GM12878 (cell line): Measurements from ENCODE around the gene ODAPH. TPM values are rescaled to one million over a fixed set of nuclear protein-coding genes. Genes with fewer than 3 reads are reported as not detected.

Experiments
- EP300 ChIP-seq, 2 experiments: fragments of 150-350 bp in 1 of 2; IDR thresholded peaks; 2 replicates each; pipeline ENCODE4 v1.6.1; 2011 to 2012; ENCODE audit warnings: low read depth in 2 of 2, low read length in 2 of 2, borderline replicate concordance in 1 of 2, improper control_type of control experiment in 1 of 2, inconsistent platforms in 1 of 2; ENCODE audit not compliant: control insufficient read depth in 1 of 2
- MTA3 ChIP-seq: IDR thresholded peaks from 2 replicates; pipeline ENCODE4 v1.6.1; 2012; ENCODE audit warnings: low read length, inconsistent platforms, borderline replicate concordance
- NKRF ChIP-seq: fragments of 450-650 bp; conservative IDR thresholded peaks from 2 replicates; pipeline ENCODE4 v1.6.1; 2017; ENCODE audit warnings: mild to moderate bottlenecking, moderate library complexity
- PAX8 ChIP-seq: fragments of 450-650 bp; IDR thresholded peaks from 2 replicates; pipeline ENCODE4 v1.6.1; 2017; ENCODE audit warnings: mild to moderate bottlenecking, moderate library complexity
- SMC3 ChIP-seq: IDR thresholded peaks from 2 replicates; pipeline ENCODE4 v1.6.1; 2011; ENCODE audit warnings: low read length, improper control_type of control experiment, borderline replicate concordance
- polyA plus RNA-seq, 11 experiments: library from polyadenylated mRNA; depleted of rRNA in 4 of 11; unstranded in 6 of 11; stranded (reverse) in 5 of 11; fragments of >200 nt; fragmentation: Nextera tagmentation in 4 of 11; fragmentation: Illumina TruSeq in 1 of 11; extraction: Ambion mirVana in 4 of 11; extraction: Trizol in 1 of 11; gene quantifications; 1 replicate in 1 of 11; 2 replicates in 10 of 11; pipeline versions ENCODE4 v1.2.1 to v1.2.3, GENCODE V29; 2011 to 2016; ENCODE audit warnings: inconsistent platforms in 2 of 11, missing spikeins in 2 of 11, low read depth in 1 of 11
- total RNA-seq, 4 experiments: library from RNA; depleted of rRNA in 3 of 4; stranded (reverse); fragments of >200 nt in 3 of 4; fragmentation: Illumina TruSeq in 1 of 4; extraction: Trizol in 1 of 4; gene quantifications; 2 replicates each; pipeline versions ENCODE4 v1.2.1 to v1.2.3, GENCODE V29; 2013 to 2021

The ODAPH gene
- total and polyA plus RNA-seq, 10 of the 15 experiments (the other 5 are each of a cell fraction or from before 2014, with no cell fraction given) = 0.06 to 0.13 (median 0.12) TPM; not detected in 6

GRCh38 chr4:75612306-75612705 lies 56.4 kb downstream of the ODAPH start (continued):
- TF ChIP-seq NKRF (no peak), PAX8 (no peak), MTA3 (no peak), SMC3 (no peak), EP300 (IDR thresholded peaks at IDR 0.05; ENCODE audit: borderline replicate concordance in 1 of 2, control insufficient read depth in 1 of 2, low read depth in 2 of 2, low read length in 2 of 2) (no peak)

Other genes with a start within 250 kb of the ODAPH start
- gene RCHY1, start 41.7 kb upstream of the ODAPH start, total RNA-seq (2014; rRNA removed) = 12.0 and 17.7 TPM in 2 replicates
- gene RCHY1, start 41.7 kb upstream of the ODAPH start, total RNA-seq (2014; rRNA removed; fragmentation: Illumina TruSeq; extraction: Trizol) = 12.9 and 16.0 TPM in 2 replicates
- gene RCHY1, start 41.7 kb upstream of the ODAPH start, total RNA-seq (2021) = 24.3 and 27.7 TPM in 2 replicates
- 50.6 and 68.0 TPM in 2 replicates for gene RCHY1, start 41.7 kb upstream of the ODAPH start, polyA plus RNA-seq (2011; rRNA removed)
- 26.9 and 34.3 TPM in 2 replicates for gene RCHY1, start 41.7 kb upstream of the ODAPH start, polyA plus RNA-seq (2014; fragmentation: Illumina TruSeq; extraction: Trizol)
- 10 to 100 TPM; 19.9 to 25.0 TPM for gene RCHY1, start 41.7 kb upstream of the ODAPH start, polyA plus RNA-seq (2014; fragmentation: Nextera tagmentation; extraction: Ambion mirVana)
- 17.6 and 23.9 TPM in 2 replicates for gene RCHY1, start 41.7 kb upstream of the ODAPH start, polyA plus RNA-seq (2014; rRNA removed)
- 10 to 100 TPM; 35.6 to 39.5 TPM for gene RCHY1, start 41.7 kb upstream of the ODAPH start, polyA plus RNA-seq (2016; fragmentation: Nextera tagmentation; extraction: Ambion mirVana)
- 12.0 and 12.9 TPM in 2 replicates for gene THAP6, start 41.6 kb upstream of the ODAPH start, total RNA-seq (2014; rRNA removed)
- gene THAP6, start 41.6 kb upstream of the ODAPH start, total RNA-seq (2014; rRNA removed; fragmentation: Illumina TruSeq; extraction: Trizol) = 12.7 and 14.1 TPM in 2 replicates
- 9.8 and 10.3 TPM in 2 replicates for gene THAP6, start 41.6 kb upstream of the ODAPH start, total RNA-seq (2021)
- 21.9 and 32.0 TPM in 2 replicates for gene THAP6, start 41.6 kb upstream of the ODAPH start, polyA plus RNA-seq (2011; rRNA removed)
- 14.3 and 20.6 TPM in 2 replicates for gene THAP6, start 41.6 kb upstream of the ODAPH start, polyA plus RNA-seq (2014; fragmentation: Illumina TruSeq; extraction: Trizol)
- gene THAP6, start 41.6 kb upstream of the ODAPH start, polyA plus RNA-seq (2014; fragmentation: Nextera tagmentation; extraction: Ambion mirVana) = 1 to 10 TPM; 8.9 to 9.4 TPM
- gene THAP6, start 41.6 kb upstream of the ODAPH start, polyA plus RNA-seq (2014; rRNA removed) = 11.5 and 11.6 TPM in 2 replicates
- gene THAP6, start 41.6 kb upstream of the ODAPH start, polyA plus RNA-seq (2016; fragmentation: Nextera tagmentation; extraction: Ambion mirVana) = 10 to 100 TPM; 14.1 to 17.1 TPM
- gene CDKL2, start 74.5 kb downstream of the ODAPH start, total RNA-seq (2014; rRNA removed) = 0.06 TPM in 1 of 2 replicates, not detected in the other
- not detected in 2 replicates for gene CDKL2, start 74.5 kb downstream of the ODAPH start, total RNA-seq (2014; rRNA removed; fragmentation: Illumina TruSeq; extraction: Trizol)
- gene CDKL2, start 74.5 kb downstream of the ODAPH start, total RNA-seq (2021) = not detected in 2 replicates
- gene CDKL2, start 74.5 kb downstream of the ODAPH start, polyA plus RNA-seq (2011; rRNA removed) = 0.04 and 0.05 TPM in 2 replicates
- not detected in 2 replicates for gene CDKL2, start 74.5 kb downstream of the ODAPH start, polyA plus RNA-seq (2014; fragmentation: Illumina TruSeq; extraction: Trizol)
- not detected for gene CDKL2, start 74.5 kb downstream of the ODAPH start, polyA plus RNA-seq (2014; fragmentation: Nextera tagmentation; extraction: Ambion mirVana)
- not detected in 2 replicates for gene CDKL2, start 74.5 kb downstream of the ODAPH start, polyA plus RNA-seq (2014; rRNA removed)
- under 1 TPM in 1 of 2 experiments, not detected in 1; 0.24 TPM for gene CDKL2, start 74.5 kb downstream of the ODAPH start, polyA plus RNA-seq (2016; fragmentation: Nextera tagmentation; extraction: Ambion mirVana)
- 107 and 123 TPM in 2 replicates for gene G3BP2, start 117.3 kb downstream of the ODAPH start, total RNA-seq (2014; rRNA removed)
- gene G3BP2, start 117.3 kb downstream of the ODAPH start, total RNA-seq (2014; rRNA removed; fragmentation: Illumina TruSeq; extraction: Trizol) = 145 and 149 TPM in 2 replicates
- 160 and 167 TPM in 2 replicates for gene G3BP2, start 117.3 kb downstream of the ODAPH start, total RNA-seq (2021)
- 112 and 166 TPM in 2 replicates for gene G3BP2, start 117.3 kb downstream of the ODAPH start, polyA plus RNA-seq (2011; rRNA removed)
- gene G3BP2, start 117.3 kb downstream of the ODAPH start, polyA plus RNA-seq (2014; fragmentation: Illumina TruSeq; extraction: Trizol) = 176 and 211 TPM in 2 replicates
- 10 to 100 TPM; 22.2 to 27.9 TPM for gene G3BP2, start 117.3 kb downstream of the ODAPH start, polyA plus RNA-seq (2014; fragmentation: Nextera tagmentation; extraction: Ambion mirVana)
- 81.8 and 97.1 TPM in 2 replicates for gene G3BP2, start 117.3 kb downstream of the ODAPH start, polyA plus RNA-seq (2014; rRNA removed)
- 10 to 100 TPM; 62.7 to 67.7 TPM for gene G3BP2, start 117.3 kb downstream of the ODAPH start, polyA plus RNA-seq (2016; fragmentation: Nextera tagmentation; extraction: Ambion mirVana)
- 58.9 and 69.6 TPM in 2 replicates for gene USO1, start 168.5 kb downstream of the ODAPH start, total RNA-seq (2014; rRNA removed)
- 78.9 and 79.7 TPM in 2 replicates for gene USO1, start 168.5 kb downstream of the ODAPH start, total RNA-seq (2014; rRNA removed; fragmentation: Illumina TruSeq; extraction: Trizol)
- gene USO1, start 168.5 kb downstream of the ODAPH start, total RNA-seq (2021) = 44.2 and 49.2 TPM in 2 replicates
- gene USO1, start 168.5 kb downstream of the ODAPH start, polyA plus RNA-seq (2011; rRNA removed) = 64.5 and 102 TPM in 2 replicates
- 69.0 and 85.5 TPM in 2 replicates for gene USO1, start 168.5 kb downstream of the ODAPH start, polyA plus RNA-seq (2014; fragmentation: Illumina TruSeq; extraction: Trizol)
- gene USO1, start 168.5 kb downstream of the ODAPH start, polyA plus RNA-seq (2014; fragmentation: Nextera tagmentation; extraction: Ambion mirVana) = 10 to 100 TPM; 19.4 to 25.3 TPM
- 36.4 and 42.3 TPM in 2 replicates for gene USO1, start 168.5 kb downstream of the ODAPH start, polyA plus RNA-seq (2014; rRNA removed)
- gene USO1, start 168.5 kb downstream of the ODAPH start, polyA plus RNA-seq (2016; fragmentation: Nextera tagmentation; extraction: Ambion mirVana) = 10 to 100 TPM; 60.3 to 62.9 TPM